SK-N-MC (cell line): ENCODE results near the gene ANXA6.

ENCODE experiments used
- EZH2 ChIP-seq: fragments of 200-600 bp; sonication (generic); IDR thresholded peaks from one replicate; pipeline ENCODE4 v1.6.1; 2017; ENCODE audit warnings: antibody characterized with exemption
- POLR2AphosphoS5 ChIP-seq: IDR thresholded peaks from 2 replicates; pipeline ENCODE4 v1.6.1; 2012; ENCODE audit warnings: mild to moderate bottlenecking, low read depth, low read length, borderline replicate concordance

- TF ChIP-seq POLR2AphosphoS5 (no peak), EZH2 (no peak)
Measured at GRCh38 chr5:151183456-151184245, 26.1 kb upstream of the ANXA6 start.
